Right atrium auricular region (tissue), 2 donors: ENCODE results near the gene MEX3D. TPM values are rescaled to one million over a fixed set of nuclear protein-coding genes. Genes with fewer than 3 reads are reported as not detected.

Source experiments
- DNase-seq: peaks from one replicate; pipeline ENCODE4 v3.0.0-alpha.2; 2019; ENCODE audit warnings: low spot score
- H3K27ac ChIP-seq, 2 donors: fragments of 200-600 bp; sonication (generic); 1 replicate in 1 of 2; 2 replicates in 1 of 2; pipeline ENCODE4 v1.5.1; 2016 to 2019
- H3K27me3 ChIP-seq, 2 donors: fragments of 200-600 bp; sonication (generic); one replicate each; pipeline versions ENCODE4 v1.5.1 to v1.6.0; 2017 to 2019
- H3K36me3 ChIP-seq: fragments of 200-600 bp; sonication (generic); one replicate; pipeline ENCODE4 v1.5.1; 2016
- H3K4me1 ChIP-seq, 2 donors: fragments of 200-600 bp; sonication (generic); one replicate each; pipeline versions ENCODE4 v1.5.1 to v1.6.0; 2017 to 2019
- H3K4me3 ChIP-seq, 2 donors: fragments of 200-600 bp; sonication (generic); 1 replicate in 1 of 2; 2 replicates in 1 of 2; pipeline ENCODE4 v1.5.1; 2017 to 2019; ENCODE audit warnings: mild to moderate bottlenecking in 1 of 2, moderate library complexity in 1 of 2
- H3K9me3 ChIP-seq, 2 donors: fragments of 200-600 bp; sonication (generic); one replicate each; pipeline ENCODE4 v1.5.1; 2019
- CTCF ChIP-seq, 2 donors: fragments of 200-600 bp; sonication (generic); IDR thresholded peaks; one replicate each; pipeline ENCODE4 v1.5.1; 2019; ENCODE audit warnings: antibody characterized with exemption in 2 of 2
- total RNA-seq, 2 donors: library from RNA; depleted of rRNA; stranded (reverse); fragments of >200 nt; gene quantifications; one replicate each; pipeline ENCODE4 v1.1.0, GENCODE V29; 2016

The MEX3D gene
- total RNA-seq, 2 donors from 2014 or later, result 7.5 to 17.0 TPM

GRCh38 chr19:1613146-1613545 lies 45.0 kb upstream of the MEX3D start:
- no peak for DNase-seq
- no peaks in the 10 kb centered on the region for H3K9me3 ChIP-seq
- no peak for TF ChIP-seq CTCF (IDR thresholded peaks at IDR 0.05)
- H3K4me1 ChIP-seq, result no peaks in the 10 kb centered on the region
- no peak overlapping the region for H3K4me3 ChIP-seq
- no peak overlapping the region for H3K27ac ChIP-seq
- H3K27me3 ChIP-seq, result no peaks in the 10 kb centered on the region
- H3K36me3 ChIP-seq, result peaks cover 33% of the 10 kb centered on the region

GRCh38 chr19:1612114-1613086 lies 44.3 kb upstream of the MEX3D start:
- no peak for TF ChIP-seq CTCF (IDR thresholded peaks at IDR 0.05)
- Histone ChIP-seq H3K4me1 (no peaks in the 10 kb centered on the region), H3K27me3 (no peaks in the 10 kb centered on the region), H3K36me3 (peaks cover 33% of the 10 kb centered on the region), H3K4me3 (no peak overlapping the region), H3K27ac (no peak overlapping the region), H3K9me3 (no peaks in the 10 kb centered on the region)
- no peak for DNase-seq

GRCh38 chr19:1611353-1611752 lies 43.2 kb upstream of the MEX3D start:
- Histone ChIP-seq H3K9me3 (no peaks in the 10 kb centered on the region), H3K4me3 (no peak overlapping the region), H3K27ac (no peak overlapping the region), H3K27me3 (no peaks in the 10 kb centered on the region), H3K4me1 (peaks cover under 1 to 4% of the 10 kb centered on the region in 2 donors), H3K36me3 (peaks cover 33% of the 10 kb centered on the region)
- no peak for DNase-seq
- no peak for TF ChIP-seq CTCF (IDR thresholded peaks at IDR 0.05)

GRCh38 chr19:1610579-1610978 lies 42.5 kb upstream of the MEX3D start:
- Histone ChIP-seq H3K4me3 (no peak overlapping the region), H3K4me1 (peaks cover 3 to 9% of the 10 kb centered on the region in 2 donors), H3K27me3 (no peaks in the 10 kb centered on the region), H3K27ac (no peak overlapping the region), H3K9me3 (no peaks in the 10 kb centered on the region), H3K36me3 (peaks cover 33% of the 10 kb centered on the region)
- TF ChIP-seq CTCF (IDR thresholded peaks at IDR 0.05), result no peak
- DNase-seq, result no peak

- DNase-seq, result no peak
- Histone ChIP-seq H3K4me3 (no peak overlapping the region), H3K36me3 (peaks cover 27% of the 10 kb centered on the region), H3K4me1 (peaks cover 3 to 9% of the 10 kb centered on the region in 2 donors), H3K27me3 (no peaks in the 10 kb centered on the region), H3K27ac (no peak overlapping the region), H3K9me3 (no peaks in the 10 kb centered on the region)
- TF ChIP-seq CTCF (IDR thresholded peaks at IDR 0.05), result no peak
Observed at GRCh38 chr19:1609680-1610474, 41.8 kb upstream of the MEX3D start.
